K562 (cell line): ENCODE results near the gene BMF. TPM values are rescaled to one million over a fixed set of nuclear protein-coding genes. Genes with fewer than 3 reads are reported as not detected.

Experiments
- ATAC-seq: fragments of 200-7000 bp; cut with Tn5 transposase; 3 replicates; pipeline ENCODE4 v1.9.1; 2020; ENCODE audit warnings: moderate library complexity
- BruUV-seq: library from RNA; stranded (reverse); fragments of 400-500 nt; replicated peaks from 2 replicates; lab custom pipeline; 2021; lab: Mats Ljungman, UMichigan
- CTCF ChIA-PET: fragments of 300-600 bp; formaldehyde crosslinking; extraction: SDS; loops from one replicate; lab custom pipeline; 2021; ENCODE audit warnings: low intra/inter-chr PET ratio; lab: Yijun Ruan, JAX
- POLR2A ChIA-PET: fragments of 300-600, 350-650 bp; sonication (Branson Sonifier 250); formaldehyde crosslinking; extraction: SDS; loops from one replicate; lab custom pipeline; 2021; ENCODE audit warnings: antibody characterized with exemption, inconsistent platforms; lab: Yijun Ruan, JAX
- DNase-seq, 4 experiments: peaks; one replicate each; pipeline versions ENCODE4 v3.0.0 to v3.0.0-alpha.2; 2011 to 2018; ENCODE audit warnings: low spot score in 3 of 4, mixed read lengths in 3 of 4; ENCODE audit errors: extremely low read depth in 1 of 4
- FAIRE-seq: peaks from 2 replicates; lab custom pipeline; 2011; peaks lifted over from hg19 to GRCh38; lab: Jason Lieb, UNC
- H2AFZ ChIP-seq: 2 replicates; pipeline ENCODE4 v1.6.0; 2011; ENCODE audit warnings: low read depth, low read length, control low read depth, inconsistent platforms
- H3K27ac ChIP-seq: fragments of 200-600 bp; 3 replicates; pipeline ENCODE4 v1.8.0; 2011; ENCODE audit warnings: low read depth, mild to moderate bottlenecking, control low read depth, inconsistent platforms, low read length, moderate library complexity, mixed read lengths; ENCODE audit errors: extremely low read depth
- H3K27me3 ChIP-seq, 2 experiments: fragments of 300-600 bp in 1 of 2; 2 replicates in 1 of 2; 3 replicates in 1 of 2; pipeline versions ENCODE4 v1.6.0 to v1.8.0; 2011; ENCODE audit warnings: inconsistent platforms in 2 of 2, low read length in 2 of 2, mild to moderate bottlenecking in 1 of 2, mixed read lengths in 1 of 2, moderate library complexity in 1 of 2; ENCODE audit not compliant: control insufficient read depth in 2 of 2, insufficient read depth in 2 of 2
- H3K36me3 ChIP-seq: fragments of 300-600 bp; 3 replicates; pipeline ENCODE4 v1.8.0; 2011; ENCODE audit warnings: mild to moderate bottlenecking, low read length, inconsistent platforms; ENCODE audit not compliant: control insufficient read depth, insufficient read depth
- H3K4me1 ChIP-seq, 2 experiments: fragments of 200-600 bp in 1 of 2; replicated peaks in 1 of 2; 2 replicates in 1 of 2; 3 replicates in 1 of 2; pipeline versions ENCODE4 v1.5.1 to v1.8.0; 2011; ENCODE audit warnings: inconsistent platforms in 2 of 2, low read length in 2 of 2, mild to moderate bottlenecking in 1 of 2, mixed read lengths in 1 of 2, moderate library complexity in 1 of 2; ENCODE audit not compliant: control insufficient read depth in 2 of 2, insufficient read depth in 2 of 2
- H3K4me2 ChIP-seq: 2 replicates; pipeline ENCODE4 v1.6.1; 2011; ENCODE audit warnings: low read length, control low read depth, inconsistent platforms, mixed read lengths; ENCODE audit not compliant: insufficient read depth
- H3K4me3 ChIP-seq: fragments of 200-600 bp; sonication (generic), shearing (Covaris generic); 2 replicates; pipeline ENCODE4 v1.5.1; 2016; ENCODE audit warnings: control low read depth, inconsistent platforms
- H3K79me2 ChIP-seq: fragments of 200-600 bp; 3 replicates; pipeline ENCODE4 v1.8.0; 2011; ENCODE audit warnings: low read length, inconsistent platforms; ENCODE audit not compliant: control insufficient read depth, insufficient read depth
- H3K9ac ChIP-seq, 2 experiments: 2 replicates each; pipeline versions ENCODE4 v1.6.0 to v1.6.1; 2011; ENCODE audit warnings: low read depth in 2 of 2, low read length in 2 of 2, control low read depth in 1 of 2, inconsistent platforms in 1 of 2, mild to moderate bottlenecking in 1 of 2, mixed read lengths in 1 of 2; ENCODE audit not compliant: insufficient read depth in 1 of 2
- H3K9me1 ChIP-seq: one replicate; pipeline ENCODE4 v1.6.0; 2011; ENCODE audit warnings: inconsistent platforms, mild to moderate bottlenecking, low read length, moderate library complexity; ENCODE audit not compliant: control insufficient read depth, insufficient read depth
- H3K9me3 ChIP-seq: replicated peaks from 2 replicates; pipeline ENCODE4 v1.5.1; 2011; ENCODE audit warnings: low read depth, low read length, inconsistent platforms; ENCODE audit not compliant: control insufficient read depth, insufficient read depth
- H4K20me1 ChIP-seq: replicated peaks from 2 replicates; pipeline ENCODE4 v1.6.1; 2011; ENCODE audit warnings: low read length, inconsistent platforms, mixed read lengths; ENCODE audit not compliant: control insufficient read depth, insufficient read depth
- ADNP ChIP-seq: fragments of 200-800 bp; sonication (Bioruptor generic); IDR thresholded peaks from 2 replicates; pipeline ENCODE4 v1.6.1; 2016; ENCODE audit warnings: missing genetic modification characterization, missing compliant biosample characterization
- ATF1 ChIP-seq, 2 experiments: fragments of 450-650 bp in 1 of 2; IDR thresholded peaks; 2 replicates each; pipeline ENCODE4 v1.6.1; 2016; ENCODE audit warnings: missing compliant biosample characterization in 1 of 2, missing genetic modification characterization in 1 of 2
- SP2 ChIP-seq: IDR thresholded peaks from 2 replicates; pipeline ENCODE4 v1.6.1; 2011; ENCODE audit warnings: mild to moderate bottlenecking, low read depth, low read length, moderate library complexity; ENCODE audit not compliant: poor library complexity, severe bottlenecking; ENCODE audit errors: extremely low read depth
- ZBTB33 ChIP-seq: sonication (generic); formaldehyde crosslinking; IDR thresholded peaks from 2 replicates; pipeline ENCODE4 v1.8.1; 2023; ENCODE audit warnings: mild to moderate bottlenecking, missing genetic modification reagents
- WGBS: fragments of 100-300 bp; shearing (Covaris generic); methylation state at CpG from one replicate; pipeline ENCODE4 v1.1.6; 2016; ENCODE audit warnings: low coverage, mixed read lengths; ENCODE audit not compliant: insufficient coverage; ENCODE audit errors: missing lambda C conversion rate; 5-methylcytosine and 5-hydroxymethylcytosine counted together
- in situ Hi-C: fragments of 300-500 bp; cut with MboI; formaldehyde crosslinking; loops from 4 replicates; pipeline ENCODE4 v1.15.0; 2018; ENCODE audit warnings: inconsistent platforms, mixed read lengths
- intact Hi-C: fragments of 100-400 bp; cut with micrococcal nuclease; formaldehyde crosslinking; loops from 2 replicates; pipeline ENCODE4 v1.14.2; 2022
- polyA plus RNA-seq, 8 experiments: library from polyadenylated mRNA; depleted of rRNA in 4 of 8; stranded (reverse) in 5 of 8; unstranded in 3 of 8; fragments of >200 nt; fragmentation: Nextera tagmentation in 2 of 8; fragmentation: Illumina TruSeq in 1 of 8; extraction: Ambion mirVana in 2 of 8; extraction: Trizol in 1 of 8; gene quantifications; 2 replicates each; pipeline versions ENCODE4 v1.2.1 to v1.2.3, GENCODE V29; 2011 to 2014; ENCODE audit warnings: inconsistent platforms in 1 of 8, missing spikeins in 1 of 8
- total RNA-seq, 7 experiments: library from RNA; depleted of rRNA in 6 of 7; stranded (reverse); fragments of >200 nt in 6 of 7; fragmentation: Illumina TruSeq in 2 of 7; extraction: Trizol in 2 of 7; gene quantifications; 2 replicates each; pipeline versions ENCODE4 v1.2.1 to v1.2.3, GENCODE V29; 2011 to 2021; ENCODE audit warnings: low replicate concordance in 1 of 7
- TF ChIP-seq, protein P1 (sequence below): fragments of 200-800 bp; sonication (Bioruptor generic); IDR thresholded peaks from 2 replicates; pipeline ENCODE4 v1.6.1; 2016; ENCODE audit warnings: missing genetic modification characterization, missing compliant biosample characterization

The BMF gene
- total and polyA plus RNA-seq, 9 of the 15 experiments (the other 6 are each of a cell fraction or from before 2014, with no cell fraction given): 0.25 to 0.91 (median 0.59) TPM; not detected in 2

- Histone ChIP-seq H3K27me3 (no peaks in the 10 kb centered on the region), H2AFZ (peak overlapping the region; percentile 85), H3K79me2 (no peaks in the 10 kb centered on the region), H3K4me1 (peaks cover 25 to 34% of the 10 kb centered on the region in 2 experiments), H3K4me2 (peak overlapping the region; percentile 68), H3K9me1 (no peaks in the 10 kb centered on the region), H4K20me1 (no peaks in the 10 kb centered on the region), H3K9me3 (no peaks in the 10 kb centered on the region), H3K27ac (no peak overlapping the region), H3K9ac (peak overlapping the region; percentile 23 to 62), H3K4me3 (no peak overlapping the region), H3K36me3 (no peaks in the 10 kb centered on the region)
- WGBS: 75% methylated on average over 12 of the region's 12 CpGs
- TF ChIP-seq SP2: no peak
- TF ChIP-seq ATF1 (CRISPR knock-in tag; IDR thresholded peaks at IDR 0.05): no peak
- TF ChIP-seq ATF1 (tag; IDR thresholded peaks at IDR 0.05): no peak
- POLR2A ChIA-PET: interaction anchor here (0.7 to 1.2 kb wide), 7 partner anchors 11 to 30 kb away, joined by 3 to 4 read pairs (median 3); no protein-coding TSS in a partner anchor
- intact Hi-C loops: no loop called here
- in situ Hi-C loops: no loop called here
- FAIRE-seq: no peak
- no peak for DNase-seq
- BruUV-seq: no TSS peak
- CTCF ChIA-PET: no interaction called here
- peak; percentile 21 for ATAC-seq
Observed at GRCh38 chr15:40082195-40082883, 26.3 kb downstream of the BMF start.

GRCh38 chr15:40081691-40082194 lies 26.9 kb downstream of the BMF start:
- Histone ChIP-seq H3K36me3 (no peaks in the 10 kb centered on the region), H3K27me3 (no peaks in the 10 kb centered on the region), H3K9me1 (no peaks in the 10 kb centered on the region), H3K79me2 (no peaks in the 10 kb centered on the region), H3K4me1 (peaks cover 26 to 34% of the 10 kb centered on the region in 2 experiments), H3K4me3 (0 out of 2 replicates have a peak overlapping the region, but pooled peaks have one; percentile 8), H3K4me2 (peak overlapping the region; percentile 68), H4K20me1 (no peaks in the 10 kb centered on the region), H3K9ac (peak overlapping the region; percentile 23 to 62), H2AFZ (peak overlapping the region; percentile 85), H3K27ac (peak overlapping the region; percentile 27; the same call in 2 of the 3 replicates), H3K9me3 (no peaks in the 10 kb centered on the region)
- no TSS peak for BruUV-seq
- ChIA-PET POLR2A (interaction anchor here (0.6 to 1.2 kb wide), 8 partner anchors 12 to 30 kb away, joined by 3 to 4 read pairs (median 3); no protein-coding TSS in a partner anchor), CTCF (no interaction called here)
- in situ Hi-C loops (no loop called here), intact Hi-C loops (loop anchor here (2.0 kb wide), 1 partner anchor 25 kb away; no protein-coding TSS in a partner anchor)
- FAIRE-seq (peak; percentile 60), ATAC-seq (peak; percentile 86), DNase-seq (peak; percentile 46 to 70 (median 60))
- 15% methylated on average over 12 of the region's 12 CpGs for WGBS
- TF ChIP-seq, protein P1, sequence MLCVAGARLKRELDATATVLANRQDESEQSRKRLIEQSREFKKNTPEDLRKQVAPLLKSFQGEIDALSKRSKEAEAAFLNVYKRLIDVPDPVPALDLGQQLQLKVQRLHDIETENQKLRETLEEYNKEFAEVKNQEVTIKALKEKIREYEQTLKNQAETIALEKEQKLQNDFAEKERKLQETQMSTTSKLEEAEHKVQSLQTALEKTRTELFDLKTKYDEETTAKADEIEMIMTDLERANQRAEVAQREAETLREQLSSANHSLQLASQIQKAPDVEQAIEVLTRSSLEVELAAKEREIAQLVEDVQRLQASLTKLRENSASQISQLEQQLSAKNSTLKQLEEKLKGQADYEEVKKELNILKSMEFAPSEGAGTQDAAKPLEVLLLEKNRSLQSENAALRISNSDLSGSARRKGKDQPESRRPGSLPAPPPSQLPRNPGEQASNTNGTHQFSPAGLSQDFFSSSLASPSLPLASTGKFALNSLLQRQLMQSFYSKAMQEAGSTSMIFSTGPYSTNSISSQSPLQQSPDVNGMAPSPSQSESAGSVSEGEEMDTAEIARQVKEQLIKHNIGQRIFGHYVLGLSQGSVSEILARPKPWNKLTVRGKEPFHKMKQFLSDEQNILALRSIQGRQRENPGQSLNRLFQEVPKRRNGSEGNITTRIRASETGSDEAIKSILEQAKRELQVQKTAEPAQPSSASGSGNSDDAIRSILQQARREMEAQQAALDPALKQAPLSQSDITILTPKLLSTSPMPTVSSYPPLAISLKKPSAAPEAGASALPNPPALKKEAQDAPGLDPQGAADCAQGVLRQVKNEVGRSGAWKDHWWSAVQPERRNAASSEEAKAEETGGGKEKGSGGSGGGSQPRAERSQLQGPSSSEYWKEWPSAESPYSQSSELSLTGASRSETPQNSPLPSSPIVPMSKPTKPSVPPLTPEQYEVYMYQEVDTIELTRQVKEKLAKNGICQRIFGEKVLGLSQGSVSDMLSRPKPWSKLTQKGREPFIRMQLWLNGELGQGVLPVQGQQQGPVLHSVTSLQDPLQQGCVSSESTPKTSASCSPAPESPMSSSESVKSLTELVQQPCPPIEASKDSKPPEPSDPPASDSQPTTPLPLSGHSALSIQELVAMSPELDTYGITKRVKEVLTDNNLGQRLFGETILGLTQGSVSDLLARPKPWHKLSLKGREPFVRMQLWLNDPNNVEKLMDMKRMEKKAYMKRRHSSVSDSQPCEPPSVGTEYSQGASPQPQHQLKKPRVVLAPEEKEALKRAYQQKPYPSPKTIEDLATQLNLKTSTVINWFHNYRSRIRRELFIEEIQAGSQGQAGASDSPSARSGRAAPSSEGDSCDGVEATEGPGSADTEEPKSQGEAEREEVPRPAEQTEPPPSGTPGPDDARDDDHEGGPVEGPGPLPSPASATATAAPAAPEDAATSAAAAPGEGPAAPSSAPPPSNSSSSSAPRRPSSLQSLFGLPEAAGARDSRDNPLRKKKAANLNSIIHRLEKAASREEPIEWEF (CRISPR knock-in tag): no peak
- no peak for TF ChIP-seq ZBTB33 (CRISPR knock-in tag)
- TF ChIP-seq ADNP (tag): 0 out of 2 replicates have a peak, but pooled peaks have one; percentile 4
